Parathyroid adenoma (tissue), 2 donors: ENCODE data around the gene GPRIN3.

ENCODE experiments used
- H2AFZ ChIP-seq: fragments of 300-600 bp; sonication (generic); one replicate; pipeline ENCODE4 v1.7.0; 2017; ENCODE audit warnings: antibody characterized with exemption, mild to moderate bottlenecking
- H3K27ac ChIP-seq: fragments of 300-600 bp; sonication (generic); one replicate; pipeline ENCODE4 v1.7.0; 2017
- H3K27me3 ChIP-seq: fragments of 300-600 bp; sonication (generic); one replicate; pipeline ENCODE4 v1.7.0; 2017; ENCODE audit warnings: low read length; ENCODE audit not compliant: control insufficient read depth, insufficient read depth
- H3K36me3 ChIP-seq: fragments of 300-600 bp; sonication (generic); one replicate; pipeline ENCODE4 v1.7.0; 2017; ENCODE audit warnings: low read length; ENCODE audit not compliant: control insufficient read depth, insufficient read depth
- H3K4me1 ChIP-seq: fragments of 300-600 bp; sonication (generic); one replicate; pipeline ENCODE4 v1.7.0; 2017; ENCODE audit warnings: control low read depth
- H3K4me2 ChIP-seq: fragments of 300-600 bp; sonication (generic); one replicate; pipeline ENCODE4 v1.7.0; 2017; ENCODE audit warnings: low read length
- H3K4me3 ChIP-seq: fragments of 300-600 bp; sonication (generic); one replicate; pipeline ENCODE4 v1.7.0; 2017; ENCODE audit warnings: low read depth, low read length
- H3K79me2 ChIP-seq: fragments of 300-600 bp; sonication (generic); one replicate; pipeline ENCODE4 v1.7.0; 2017; ENCODE audit warnings: control low read depth
- H3K9ac ChIP-seq: fragments of 300-600 bp; sonication (generic); one replicate; pipeline ENCODE4 v1.7.0; 2017; ENCODE audit warnings: mild to moderate bottlenecking
- H3K9me3 ChIP-seq: fragments of 300-600 bp; sonication (generic); one replicate; pipeline ENCODE4 v1.7.0; 2017; ENCODE audit warnings: low read length; ENCODE audit not compliant: control insufficient read depth
- TF ChIP-seq, protein P1 (sequence below): fragments of 300-600 bp; sonication (generic); IDR thresholded peaks from one replicate; pipeline ENCODE4 v1.7.0; 2017; ENCODE audit warnings: antibody characterized with exemption, mild to moderate bottlenecking
- donor health status: primary hyperparathyroidism.

The GPRIN3 gene

DNA sequence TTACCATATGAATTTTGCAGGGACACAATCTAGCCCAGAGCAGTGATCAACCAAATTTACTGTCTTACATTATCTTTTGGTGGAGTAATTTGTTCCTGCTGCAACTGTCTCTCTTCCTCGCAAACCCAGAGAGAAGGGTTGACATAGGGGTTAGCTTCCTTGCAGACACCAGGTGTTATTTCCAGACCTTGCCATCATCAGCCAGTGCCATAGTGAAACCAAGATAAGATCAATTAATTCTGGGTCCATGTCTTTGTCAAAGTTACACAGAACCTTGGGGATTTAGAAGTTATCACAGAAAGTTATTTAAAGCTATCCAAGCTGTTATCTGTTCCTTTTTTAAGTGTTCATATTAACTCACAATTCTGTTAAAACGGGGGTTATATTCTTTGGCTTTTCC, 23.6 kb upstream of the GPRIN3 start:
- TF ChIP-seq, protein P1, sequence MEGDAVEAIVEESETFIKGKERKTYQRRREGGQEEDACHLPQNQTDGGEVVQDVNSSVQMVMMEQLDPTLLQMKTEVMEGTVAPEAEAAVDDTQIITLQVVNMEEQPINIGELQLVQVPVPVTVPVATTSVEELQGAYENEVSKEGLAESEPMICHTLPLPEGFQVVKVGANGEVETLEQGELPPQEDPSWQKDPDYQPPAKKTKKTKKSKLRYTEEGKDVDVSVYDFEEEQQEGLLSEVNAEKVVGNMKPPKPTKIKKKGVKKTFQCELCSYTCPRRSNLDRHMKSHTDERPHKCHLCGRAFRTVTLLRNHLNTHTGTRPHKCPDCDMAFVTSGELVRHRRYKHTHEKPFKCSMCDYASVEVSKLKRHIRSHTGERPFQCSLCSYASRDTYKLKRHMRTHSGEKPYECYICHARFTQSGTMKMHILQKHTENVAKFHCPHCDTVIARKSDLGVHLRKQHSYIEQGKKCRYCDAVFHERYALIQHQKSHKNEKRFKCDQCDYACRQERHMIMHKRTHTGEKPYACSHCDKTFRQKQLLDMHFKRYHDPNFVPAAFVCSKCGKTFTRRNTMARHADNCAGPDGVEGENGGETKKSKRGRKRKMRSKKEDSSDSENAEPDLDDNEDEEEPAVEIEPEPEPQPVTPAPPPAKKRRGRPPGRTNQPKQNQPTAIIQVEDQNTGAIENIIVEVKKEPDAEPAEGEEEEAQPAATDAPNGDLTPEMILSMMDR, result no peak
- no peak overlapping the region for H2AFZ ChIP-seq
- H3K9me3 ChIP-seq, result no peaks in the 10 kb centered on the region
- no peak overlapping the region for H3K4me3 ChIP-seq
- no peak overlapping the region for H3K4me2 ChIP-seq
- H3K4me1 ChIP-seq, result no peaks in the 10 kb centered on the region
- H3K27me3 ChIP-seq, result no peaks in the 10 kb centered on the region
- no peaks in the 10 kb centered on the region for H3K36me3 ChIP-seq
- H3K79me2 ChIP-seq, result no peaks in the 10 kb centered on the region
- H3K9ac ChIP-seq, result no peak overlapping the region
- no peak overlapping the region for H3K27ac ChIP-seq

DNA sequence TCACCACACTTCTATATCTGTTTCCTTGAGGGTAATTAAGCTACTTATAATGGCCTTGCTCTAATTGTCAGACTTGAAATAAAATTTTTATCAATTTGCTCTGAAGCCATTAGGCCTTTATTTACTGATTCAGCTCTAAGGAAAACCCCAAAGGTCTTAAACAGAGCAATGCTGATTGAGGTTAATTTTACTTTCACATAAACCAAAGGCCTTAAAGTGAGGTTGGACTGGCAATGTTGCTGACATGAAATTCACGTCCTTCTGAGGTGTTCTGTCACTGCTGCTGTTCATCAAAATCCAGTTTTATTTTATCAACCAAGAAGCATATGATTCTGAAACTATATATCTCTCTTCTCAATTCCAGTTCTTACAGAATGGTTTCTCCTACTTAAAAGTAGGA, 21.7 kb upstream of the GPRIN3 start:
- H3K27me3 ChIP-seq, result no peaks in the 10 kb centered on the region
- H3K27ac ChIP-seq, result no peak overlapping the region
- no peaks in the 10 kb centered on the region for H3K36me3 ChIP-seq
- no peaks in the 10 kb centered on the region for H3K79me2 ChIP-seq
- no peaks in the 10 kb centered on the region for H3K9me3 ChIP-seq
- H3K4me3 ChIP-seq, result no peak overlapping the region
- H3K9ac ChIP-seq, result no peak overlapping the region
- H3K4me1 ChIP-seq, result no peaks in the 10 kb centered on the region
- TF ChIP-seq, protein P1, result no peak
- H2AFZ ChIP-seq, result no peak overlapping the region
- no peak overlapping the region for H3K4me2 ChIP-seq

DNA sequence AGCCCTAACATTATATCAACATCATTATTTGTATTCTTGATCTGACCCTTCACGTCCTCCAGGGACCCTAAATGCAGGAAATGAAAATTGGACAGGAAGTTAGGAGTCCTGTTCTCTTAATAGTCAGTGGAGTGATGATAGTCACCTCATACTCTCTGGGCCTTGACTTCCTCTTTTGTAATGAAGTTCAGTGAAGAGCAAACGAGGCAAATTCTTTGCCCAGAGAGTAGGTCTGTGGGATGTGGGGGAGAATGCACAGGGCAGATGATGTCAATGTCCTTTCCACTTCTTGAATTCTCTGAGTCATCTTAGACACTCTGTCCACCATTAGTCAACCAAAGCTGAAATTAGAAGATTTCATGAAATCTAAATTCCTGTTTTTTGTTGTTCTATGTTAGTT, 17.1 kb upstream of the GPRIN3 start:
- no peaks in the 10 kb centered on the region for H3K79me2 ChIP-seq
- no peak overlapping the region for H2AFZ ChIP-seq
- TF ChIP-seq, protein P1, result no peak
- no peak overlapping the region for H3K27ac ChIP-seq
- H3K9me3 ChIP-seq, result no peaks in the 10 kb centered on the region
- H3K36me3 ChIP-seq, result no peaks in the 10 kb centered on the region
- H3K27me3 ChIP-seq, result no peaks in the 10 kb centered on the region
- no peak overlapping the region for H3K4me2 ChIP-seq
- no peak overlapping the region for H3K4me3 ChIP-seq
- no peaks in the 10 kb centered on the region for H3K4me1 ChIP-seq
- H3K9ac ChIP-seq, result no peak overlapping the region

DNA sequence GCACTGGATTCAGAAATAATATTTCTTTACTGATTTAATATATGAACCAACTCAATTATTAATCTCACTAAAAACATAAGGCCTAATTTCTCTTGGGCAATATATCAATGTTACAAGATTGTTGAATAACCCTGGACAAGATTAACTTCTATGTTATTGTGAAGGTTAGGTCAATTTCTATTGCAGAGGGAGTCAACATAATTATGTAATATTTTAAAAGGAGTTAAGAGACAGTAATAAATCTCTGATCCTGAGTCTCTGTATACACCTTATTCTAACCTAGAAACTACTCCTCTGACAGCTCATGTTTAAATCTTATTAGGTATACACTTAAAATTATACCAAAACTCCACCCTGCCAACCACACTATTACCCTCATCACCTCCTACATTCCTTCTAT, 15.1 kb upstream of the GPRIN3 start:
- no peaks in the 10 kb centered on the region for H3K9me3 ChIP-seq
- H3K36me3 ChIP-seq, result no peaks in the 10 kb centered on the region
- no peak overlapping the region for H3K4me2 ChIP-seq
- H3K27me3 ChIP-seq, result no peaks in the 10 kb centered on the region
- TF ChIP-seq, protein P1, result no peak
- no peak overlapping the region for H3K9ac ChIP-seq
- H3K4me1 ChIP-seq, result no peaks in the 10 kb centered on the region
- no peak overlapping the region for H2AFZ ChIP-seq
- no peaks in the 10 kb centered on the region for H3K79me2 ChIP-seq
- no peak overlapping the region for H3K27ac ChIP-seq
- H3K4me3 ChIP-seq, result no peak overlapping the region

DNA sequence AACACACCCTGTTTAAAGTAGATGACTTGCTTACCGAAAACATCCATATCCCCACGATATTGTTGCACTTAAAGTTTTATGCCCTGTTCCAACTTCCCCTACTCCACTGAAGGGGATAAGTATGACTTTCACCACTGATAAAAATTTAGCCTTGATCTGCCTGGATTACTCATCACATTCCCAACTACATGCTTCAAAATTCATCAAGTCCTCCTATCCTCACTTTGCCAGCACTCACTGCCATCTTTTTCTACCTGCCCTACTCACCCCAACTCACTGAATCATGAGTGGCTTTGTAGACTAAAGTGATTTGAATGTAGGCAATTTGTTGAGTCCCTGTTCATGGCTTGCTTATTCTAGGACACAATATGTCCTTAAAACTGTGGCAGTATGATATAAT, 12.2 kb upstream of the GPRIN3 start:
- Histone ChIP-seq H3K79me2 (no peaks in the 10 kb centered on the region), H3K9me3 (no peaks in the 10 kb centered on the region), H3K36me3 (no peaks in the 10 kb centered on the region), H3K9ac (no peak overlapping the region), H3K4me1 (no peaks in the 10 kb centered on the region), H3K4me3 (no peak overlapping the region), H3K27ac (no peak overlapping the region), H2AFZ (no peak overlapping the region), H3K4me2 (no peak overlapping the region), H3K27me3 (no peaks in the 10 kb centered on the region)
- TF ChIP-seq, protein P1, result no peak
